ENCODE measurements around the gene GLT8D2. TPM values are rescaled to one million over a fixed set of nuclear protein-coding genes. Genes with fewer than 3 reads are reported as not detected.
"Not testable (repeated sequence)": the region's sequence is repeated elsewhere in the genome, so short reads cannot be mapped to it uniquely, and the experiment has no call there.

The GLT8D2 gene
- total RNA-seq, 1 experiment from 2014 or later: 3.8 TPM

DNA sequence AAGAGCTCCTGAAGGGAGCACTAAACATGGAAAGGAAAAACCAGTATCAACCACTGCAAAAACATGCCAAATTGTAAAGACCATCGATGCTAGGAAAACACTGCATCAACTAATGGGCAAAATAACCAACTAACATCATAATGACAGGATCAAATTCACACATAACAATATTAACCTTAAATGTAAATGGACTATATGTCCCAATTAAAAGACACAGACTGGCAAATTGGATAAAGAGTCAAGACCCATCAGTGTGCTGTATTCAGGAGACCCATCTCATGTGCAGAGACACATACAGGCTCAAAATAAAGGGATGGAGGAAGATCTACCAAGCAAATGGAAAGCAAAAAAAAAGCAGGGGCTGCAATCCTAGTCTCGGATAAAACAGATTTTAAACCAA lies 13.8 kb downstream of the GLT8D2 start:
- H3K27ac ChIP-seq (ENCODE audit: insufficient read length, low read depth, low read length): not testable (repeated sequence)

DNA sequence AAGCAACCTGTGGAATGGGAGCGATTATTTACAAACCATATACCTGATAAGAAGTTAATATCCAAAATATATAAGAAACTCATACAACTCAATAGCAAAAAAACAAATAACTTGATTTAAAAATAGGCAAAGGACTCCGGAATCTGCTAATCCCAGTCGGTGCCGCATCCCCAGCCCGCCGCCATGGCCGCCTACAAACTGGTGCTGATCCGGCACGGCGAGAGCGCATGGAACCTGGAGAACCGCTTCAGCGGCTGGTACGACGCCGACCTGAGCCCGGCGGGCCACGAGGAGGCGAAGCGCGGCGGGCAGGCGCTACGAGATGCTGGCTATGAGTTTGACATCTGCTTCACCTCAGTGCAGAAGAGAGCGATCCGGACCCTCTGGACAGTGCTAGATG lies 19.4 kb downstream of the GLT8D2 start:
- not testable (repeated sequence) for DNase-seq; H4K8ac ChIP-seq (replicated peaks; ENCODE audit: insufficient read length, low read depth, low read length); H3K9ac ChIP-seq (ENCODE audit: extremely low read depth, insufficient read length, low read length); H3K23me2 ChIP-seq (ENCODE audit: insufficient read length, low read depth, low read length, poor library complexity, severe bottlenecking); H3K4ac ChIP-seq (ENCODE audit: low read depth, low read length); H2BK15ac ChIP-seq (ENCODE audit: low read depth, low read length); H4K20me1 ChIP-seq (ENCODE audit: control insufficient read depth, insufficient read depth, insufficient read length); H2BK20ac ChIP-seq (ENCODE audit: low read depth, low read length, poor library complexity, severe bottlenecking); H2AK5ac ChIP-seq (ENCODE audit: insufficient read length, low read length); H3K27ac Mint-ChIP-seq; H3K9me3 Mint-ChIP-seq; H4K5ac ChIP-seq (ENCODE audit: insufficient read length, low read depth, low read length); H3K27ac ChIP-seq (ENCODE audit: insufficient read length, low read depth, low read length); H2BK12ac ChIP-seq (ENCODE audit: insufficient read length, low read depth, low read length); H3K14ac ChIP-seq (ENCODE audit: insufficient read depth, low read length); H3K36me3 Mint-ChIP-seq (ENCODE audit: insufficient read depth in 1 of 3, low read depth in 3 of 3); H3K23ac ChIP-seq (ENCODE audit: insufficient read length, low read depth, low read length); H3K27me3 Mint-ChIP-seq (ENCODE audit: low read depth); H3K18ac ChIP-seq (ENCODE audit: insufficient read length, low read depth, low read length); H3K9me3 ChIP-seq (ENCODE audit: control insufficient read depth, low read depth, low read length); H2BK5ac ChIP-seq (ENCODE audit: insufficient read length, low read length); H3K4me1 ChIP-seq (ENCODE audit: insufficient read depth, low read length); H3T11ph ChIP-seq (ENCODE audit: low read length); H3K56ac ChIP-seq (ENCODE audit: insufficient read length, low read depth, low read length); H2AFZ ChIP-seq (ENCODE audit: low read length); H3K4me2 ChIP-seq (ENCODE audit: insufficient read depth, insufficient read length, low read length); H3K79me1 ChIP-seq (ENCODE audit: insufficient read depth, low read depth, low read length, poor library complexity, severe bottlenecking); H3K4me1 Mint-ChIP-seq; H2BK120ac ChIP-seq (ENCODE audit: low read depth, low read length, poor library complexity, severe bottlenecking); H3K4me3 Mint-ChIP-seq; H4K91ac ChIP-seq (ENCODE audit: insufficient read length, low read depth, low read length); H3K79me2 ChIP-seq (ENCODE audit: insufficient read depth, low read length); H3K27me3 ChIP-seq (ENCODE audit: insufficient read depth, low read length)
- no CpG with 5 or more reads among the region's 27 CpGs for WGBS (ENCODE audit: extremely low coverage, insufficient read length, low lambda C conversion rate)

More for the DNA sequence above, 13.8 kb downstream of the GLT8D2 start:
- H3K79me2 ChIP-seq (ENCODE audit: insufficient read depth, low read length); H3K4ac ChIP-seq (ENCODE audit: low read depth, low read length); H2AK5ac ChIP-seq (ENCODE audit: insufficient read length, low read length); H3K14ac ChIP-seq (ENCODE audit: insufficient read depth, low read length); H4K91ac ChIP-seq (ENCODE audit: insufficient read length, low read depth, low read length); H4K20me1 ChIP-seq (ENCODE audit: control insufficient read depth, insufficient read depth, insufficient read length); H3K56ac ChIP-seq (ENCODE audit: insufficient read length, low read depth, low read length); H4K5ac ChIP-seq (ENCODE audit: insufficient read length, low read depth, low read length); H3T11ph ChIP-seq (ENCODE audit: low read length); H3K23me2 ChIP-seq (ENCODE audit: insufficient read length, low read depth, low read length, poor library complexity, severe bottlenecking); H3K36me3 Mint-ChIP-seq (ENCODE audit: insufficient read depth in 1 of 3, low read depth in 3 of 3); H2BK20ac ChIP-seq (ENCODE audit: low read depth, low read length, poor library complexity, severe bottlenecking); H2AFZ ChIP-seq (ENCODE audit: low read length); H3K9me3 ChIP-seq (ENCODE audit: control insufficient read depth, low read depth, low read length); H3K4me1 ChIP-seq (ENCODE audit: insufficient read depth, low read length); H3K23ac ChIP-seq (ENCODE audit: insufficient read length, low read depth, low read length); H2BK12ac ChIP-seq (ENCODE audit: insufficient read length, low read depth, low read length); H3K9ac ChIP-seq (ENCODE audit: extremely low read depth, insufficient read length, low read length); H3K4me1 Mint-ChIP-seq; H2BK15ac ChIP-seq (ENCODE audit: low read depth, low read length); DNase-seq; H3K27ac Mint-ChIP-seq; H4K8ac ChIP-seq (replicated peaks; ENCODE audit: insufficient read length, low read depth, low read length); H3K4me2 ChIP-seq (ENCODE audit: insufficient read depth, insufficient read length, low read length); H2BK5ac ChIP-seq (ENCODE audit: insufficient read length, low read length); H2BK120ac ChIP-seq (ENCODE audit: low read depth, low read length, poor library complexity, severe bottlenecking); H3K9me3 Mint-ChIP-seq; H3K79me1 ChIP-seq (ENCODE audit: insufficient read depth, low read depth, low read length, poor library complexity, severe bottlenecking); H3K27me3 ChIP-seq (ENCODE audit: insufficient read depth, low read length); H3K18ac ChIP-seq (ENCODE audit: insufficient read length, low read depth, low read length); H3K4me3 Mint-ChIP-seq: not testable (repeated sequence)
- no CpG with 5 or more reads among the region's 2 CpGs for WGBS (ENCODE audit: extremely low coverage, insufficient read length, low lambda C conversion rate)
- H3K27me3 Mint-ChIP-seq (ENCODE audit: low read depth): peaks cover 33% of the 10 kb centered on the region

Measured in H9 (cell line).